Colonic mucosa (tissue), 4 donors: ENCODE results near the gene TCFL5. TPM values are rescaled to one million over a fixed set of nuclear protein-coding genes. Genes with fewer than 3 reads are reported as not detected.

ENCODE experiments used
- DNase-seq: peaks from one replicate; pipeline ENCODE4 v3.0.0-alpha.2; 2020
- H3K27ac ChIP-seq: fragments of 200-600 bp; one replicate; pipeline ENCODE4 v1.8.0; 2021
- H3K27me3 ChIP-seq: fragments of 200-600 bp; one replicate; pipeline ENCODE4 v1.8.0; 2021
- H3K36me3 ChIP-seq: fragments of 200-600 bp; one replicate; pipeline ENCODE4 v1.8.0; 2021
- H3K4me1 ChIP-seq: fragments of 200-600 bp; one replicate; pipeline ENCODE4 v1.8.0; 2021; ENCODE audit warnings: mild to moderate bottlenecking
- H3K4me3 ChIP-seq: fragments of 200-600 bp; one replicate; pipeline ENCODE4 v1.8.0; 2021
- H3K9ac ChIP-seq, 2 donors: one replicate each; pipeline ENCODE4 v1.7.0; 2013; ENCODE audit warnings: control low read depth in 2 of 2, low read depth in 2 of 2, low read length in 2 of 2
- H3K9me3 ChIP-seq: fragments of 200-600 bp; one replicate; pipeline ENCODE4 v1.8.0; 2021
- intact Hi-C: fragments of 100-400 bp; cut with DNase I; formaldehyde crosslinking; loops from one replicate; pipeline ENCODE4 v1.14.1; 2022
- total RNA-seq, 2 donors: library from RNA; stranded (reverse); fragmentation: NEBNext Ultra II Directional in 1 of 2; extraction: Animal tissue kit (Norgen Biotek cat#: 25700) in 1 of 2; gene quantifications; one replicate each; pipeline ENCODE4 v1.2.1, GENCODE V29; 2021
- TF ChIP-seq, protein P1 (sequence below): fragments of 200-600 bp; IDR thresholded peaks from one replicate; pipeline ENCODE4 v1.8.0; 2022; ENCODE audit warnings: antibody characterized with exemption, mild to moderate bottlenecking
- donor health status: healthy.
- donor health status: DM: no; HTN: no; CAD: no.
- donor health status: DM: no; HTN: no; CAD: no.

TCFL5 gene
- total RNA-seq, 2 donors from 2014 or later = 6.2 to 7.3 TPM

DNA sequence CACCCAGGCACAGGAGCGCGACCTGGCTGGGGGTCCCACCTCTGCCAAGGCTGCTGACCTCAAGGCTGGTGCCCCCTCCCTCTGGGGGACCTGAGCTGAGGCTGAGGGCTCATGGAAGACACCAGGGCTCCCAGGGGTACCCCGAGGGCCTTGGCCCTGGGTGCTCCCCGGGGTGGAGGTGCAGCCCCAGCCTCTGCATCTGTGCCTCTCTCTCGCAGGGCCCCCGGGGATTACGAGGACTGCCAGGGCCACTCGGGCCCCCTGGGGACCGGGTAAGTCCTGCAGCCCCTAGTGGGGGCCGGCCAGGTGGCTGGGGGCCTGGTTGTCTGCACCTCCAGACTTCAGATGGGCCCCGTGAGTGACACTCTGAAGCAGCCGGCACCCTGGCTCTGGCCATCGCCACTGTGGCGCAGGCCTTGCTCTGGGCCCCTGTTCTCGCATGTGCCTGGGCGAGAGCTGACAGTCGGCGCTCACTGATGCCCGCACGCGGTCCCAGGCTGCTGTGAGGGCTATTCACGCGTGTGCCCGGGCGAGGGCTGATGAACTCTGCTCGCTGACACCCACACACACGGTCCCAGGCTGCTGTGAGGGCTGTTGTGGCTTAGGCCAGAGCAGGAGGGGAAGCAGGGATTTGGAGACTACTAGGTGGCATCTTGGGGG lies 35.5 kb downstream of the TCFL5 start:
- H3K27ac ChIP-seq = no peak overlapping the region
- intact Hi-C loops = no loop called here

DNA sequence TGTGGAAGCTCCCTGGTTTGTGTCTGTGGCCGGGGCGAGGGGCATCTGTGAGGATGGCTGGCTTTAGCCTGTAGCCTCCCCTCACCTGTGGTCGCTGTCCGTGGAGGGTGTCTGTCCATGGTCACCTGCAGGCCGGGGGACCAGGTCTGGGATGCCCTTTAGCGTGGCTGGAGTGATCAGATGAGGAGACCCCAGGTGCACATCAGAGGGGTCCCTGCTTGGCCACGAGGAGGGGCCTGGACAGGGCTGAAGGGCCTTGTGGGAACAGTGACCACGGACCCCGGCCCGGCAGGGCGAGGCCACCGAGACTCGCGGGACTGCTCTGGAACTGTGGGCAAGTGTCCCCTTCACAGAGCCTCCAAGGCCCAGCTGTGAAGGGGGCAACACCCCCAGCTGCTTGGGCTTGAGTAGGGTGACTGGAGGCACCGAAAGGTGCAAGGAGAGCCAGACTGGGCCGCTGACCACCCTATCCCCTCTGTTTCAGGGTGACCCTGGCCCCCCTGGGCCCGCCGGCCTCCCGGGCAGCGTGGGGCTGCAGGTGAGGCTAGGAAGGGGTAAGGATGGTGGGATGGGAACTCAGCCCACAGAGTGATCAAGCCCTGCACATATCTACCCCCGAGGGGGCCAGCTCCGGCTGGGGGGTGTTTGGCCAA lies 36.2 kb downstream of the TCFL5 start:
- Histone ChIP-seq H3K9me3 (no peaks in the 10 kb centered on the region), H3K9ac (no peak overlapping the region), H3K4me1 (peaks cover 11% of the 10 kb centered on the region), H3K4me3 (no peak overlapping the region), H3K27ac (no peak overlapping the region), H3K27me3 (no peaks in the 10 kb centered on the region), H3K36me3 (no peaks in the 10 kb centered on the region)
- intact Hi-C loops = no loop called here
- TF ChIP-seq, protein P1, sequence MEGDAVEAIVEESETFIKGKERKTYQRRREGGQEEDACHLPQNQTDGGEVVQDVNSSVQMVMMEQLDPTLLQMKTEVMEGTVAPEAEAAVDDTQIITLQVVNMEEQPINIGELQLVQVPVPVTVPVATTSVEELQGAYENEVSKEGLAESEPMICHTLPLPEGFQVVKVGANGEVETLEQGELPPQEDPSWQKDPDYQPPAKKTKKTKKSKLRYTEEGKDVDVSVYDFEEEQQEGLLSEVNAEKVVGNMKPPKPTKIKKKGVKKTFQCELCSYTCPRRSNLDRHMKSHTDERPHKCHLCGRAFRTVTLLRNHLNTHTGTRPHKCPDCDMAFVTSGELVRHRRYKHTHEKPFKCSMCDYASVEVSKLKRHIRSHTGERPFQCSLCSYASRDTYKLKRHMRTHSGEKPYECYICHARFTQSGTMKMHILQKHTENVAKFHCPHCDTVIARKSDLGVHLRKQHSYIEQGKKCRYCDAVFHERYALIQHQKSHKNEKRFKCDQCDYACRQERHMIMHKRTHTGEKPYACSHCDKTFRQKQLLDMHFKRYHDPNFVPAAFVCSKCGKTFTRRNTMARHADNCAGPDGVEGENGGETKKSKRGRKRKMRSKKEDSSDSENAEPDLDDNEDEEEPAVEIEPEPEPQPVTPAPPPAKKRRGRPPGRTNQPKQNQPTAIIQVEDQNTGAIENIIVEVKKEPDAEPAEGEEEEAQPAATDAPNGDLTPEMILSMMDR = no peak
- no peak for DNase-seq

More for the DNA sequence above, 35.5 kb downstream of the TCFL5 start:
- peaks cover 15% of the 10 kb centered on the region for H3K4me1 ChIP-seq
- TF ChIP-seq, protein P1 = no peak
- H3K4me3 ChIP-seq = no peak overlapping the region
- no peaks in the 10 kb centered on the region for H3K36me3 ChIP-seq
- H3K9me3 ChIP-seq = no peaks in the 10 kb centered on the region
- H3K27me3 ChIP-seq = no peaks in the 10 kb centered on the region
- no peak for DNase-seq
- no peak overlapping the region for H3K9ac ChIP-seq

DNA sequence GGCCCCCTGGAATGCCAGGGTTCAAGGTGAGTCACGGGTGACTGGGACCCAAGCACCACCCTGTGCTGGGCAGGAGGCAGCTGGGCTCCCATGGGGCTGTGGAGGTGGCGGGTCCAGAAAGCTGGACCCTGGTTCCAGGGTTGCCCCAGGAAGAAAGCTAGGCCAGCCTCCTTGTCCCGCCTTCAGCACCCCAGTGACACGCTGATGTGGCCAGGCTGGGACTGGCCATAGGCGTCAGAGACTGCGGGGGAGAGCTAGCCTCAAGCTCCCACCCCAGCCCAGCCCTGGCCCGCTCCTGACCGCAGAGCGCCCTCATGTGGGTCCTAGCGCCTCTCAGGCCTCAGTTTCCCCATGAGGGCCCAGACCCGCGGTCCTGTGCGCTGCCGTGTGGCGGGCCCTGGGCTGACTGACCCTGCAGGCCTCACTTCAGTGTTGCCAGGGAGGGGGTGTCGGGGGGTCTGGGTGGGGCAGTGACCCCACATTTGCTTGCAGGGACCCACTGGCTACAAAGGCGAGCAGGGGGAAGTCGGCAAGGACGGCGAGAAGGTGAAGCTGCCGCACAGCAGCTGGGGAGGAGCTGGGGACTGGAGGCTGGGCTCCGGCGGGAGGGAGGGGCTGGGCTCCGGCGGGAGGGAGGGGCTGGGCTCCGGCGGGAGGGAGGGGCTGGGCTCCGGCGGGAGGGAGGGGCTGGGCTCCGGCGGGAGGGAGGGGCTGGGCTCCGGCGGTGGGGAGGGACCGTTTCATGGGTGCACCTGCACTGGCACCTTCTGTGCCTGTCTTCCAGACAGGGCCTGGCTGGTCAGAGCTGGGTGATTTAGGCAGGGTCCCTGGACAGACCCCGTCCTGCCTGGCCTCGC lies 36.9 kb downstream of the TCFL5 start:
- peaks cover 11% of the 10 kb centered on the region for H3K4me1 ChIP-seq
- H3K4me3 ChIP-seq = peak overlapping the region; percentile 33
- H3K36me3 ChIP-seq = no peaks in the 10 kb centered on the region
- intact Hi-C loops = no loop called here
- peak; percentile 76 for DNase-seq
- H3K27ac ChIP-seq = peak overlapping the region; percentile 57
- no peaks in the 10 kb centered on the region for H3K9me3 ChIP-seq
- H3K9ac ChIP-seq = peak overlapping the region; percentile 64 to 73
- H3K27me3 ChIP-seq = peaks cover 4% of the 10 kb centered on the region
- TF ChIP-seq, protein P1 = no peak

DNA sequence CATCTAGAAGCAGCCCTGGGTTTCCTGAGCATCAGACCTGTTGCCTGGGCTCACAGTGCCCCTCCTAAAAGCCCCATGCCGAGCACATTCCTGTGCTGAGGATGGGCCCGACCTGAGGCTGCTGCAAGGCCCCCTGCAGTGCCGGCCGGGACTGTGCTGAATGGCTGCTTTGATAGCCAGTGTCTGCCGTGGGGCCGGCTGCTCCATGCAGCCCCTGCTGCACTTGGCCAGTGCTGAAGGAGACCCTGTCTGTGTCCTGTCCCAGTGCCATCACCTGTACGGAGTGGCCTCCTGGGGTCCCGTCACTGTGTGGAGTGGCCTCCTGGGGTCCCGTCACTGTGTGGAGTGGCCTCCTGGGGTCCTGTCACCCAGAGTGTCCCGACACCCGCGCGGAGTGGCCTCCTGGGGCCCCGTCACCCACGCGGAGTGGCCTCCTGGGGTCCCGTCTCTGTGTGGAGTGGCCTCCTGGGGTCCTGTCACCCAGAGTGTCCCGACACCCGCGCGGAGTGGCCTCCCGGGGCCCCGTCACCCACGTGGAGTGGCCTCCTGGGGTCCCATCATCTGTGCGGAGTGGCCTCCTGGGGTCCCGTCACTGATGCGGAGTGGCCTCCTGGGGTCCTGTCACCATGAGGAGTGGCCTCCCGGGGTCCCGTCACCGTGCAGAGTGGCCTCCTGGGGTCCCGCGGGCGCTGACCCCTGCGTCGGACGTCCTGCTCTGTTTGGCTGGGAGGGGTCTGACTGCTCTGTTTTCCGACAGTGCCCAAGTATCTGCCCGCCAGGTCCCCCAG lies 37.7 kb downstream of the TCFL5 start:
- Histone ChIP-seq H3K36me3 (no peaks in the 10 kb centered on the region), H3K27ac (no peak overlapping the region), H3K27me3 (peaks cover 10% of the 10 kb centered on the region), H3K9ac (peak overlapping the region; percentile 64 to 73), H3K4me1 (peaks cover 11% of the 10 kb centered on the region), H3K9me3 (no peaks in the 10 kb centered on the region), H3K4me3 (no peak overlapping the region)
- DNase-seq = no peak
- intact Hi-C loops = no loop called here
- TF ChIP-seq, protein P1 = no peak
